ENCODE data around the gene HCN2.

- TF ChIP-seq CTCF (IDR thresholded peaks at IDR 0.05; ENCODE audit: poor library complexity, severe bottlenecking): no peak
- TF ChIP-seq RAD21 (conservative IDR thresholded peaks at IDR 0.05): no peak
- no peak for TF ChIP-seq POLR2AphosphoS5 (IDR thresholded peaks at IDR 0.05)
- no peak for TF ChIP-seq REST (IDR thresholded peaks at IDR 0.05; ENCODE audit: borderline replicate concordance)
These were observed 56.5 kb downstream of the HCN2 start for GRCh38 chr19:645912-646778.

All from neural cell (in vitro differentiated cells).